ENCODE results near the gene BAD.

The BAD gene

DNA sequence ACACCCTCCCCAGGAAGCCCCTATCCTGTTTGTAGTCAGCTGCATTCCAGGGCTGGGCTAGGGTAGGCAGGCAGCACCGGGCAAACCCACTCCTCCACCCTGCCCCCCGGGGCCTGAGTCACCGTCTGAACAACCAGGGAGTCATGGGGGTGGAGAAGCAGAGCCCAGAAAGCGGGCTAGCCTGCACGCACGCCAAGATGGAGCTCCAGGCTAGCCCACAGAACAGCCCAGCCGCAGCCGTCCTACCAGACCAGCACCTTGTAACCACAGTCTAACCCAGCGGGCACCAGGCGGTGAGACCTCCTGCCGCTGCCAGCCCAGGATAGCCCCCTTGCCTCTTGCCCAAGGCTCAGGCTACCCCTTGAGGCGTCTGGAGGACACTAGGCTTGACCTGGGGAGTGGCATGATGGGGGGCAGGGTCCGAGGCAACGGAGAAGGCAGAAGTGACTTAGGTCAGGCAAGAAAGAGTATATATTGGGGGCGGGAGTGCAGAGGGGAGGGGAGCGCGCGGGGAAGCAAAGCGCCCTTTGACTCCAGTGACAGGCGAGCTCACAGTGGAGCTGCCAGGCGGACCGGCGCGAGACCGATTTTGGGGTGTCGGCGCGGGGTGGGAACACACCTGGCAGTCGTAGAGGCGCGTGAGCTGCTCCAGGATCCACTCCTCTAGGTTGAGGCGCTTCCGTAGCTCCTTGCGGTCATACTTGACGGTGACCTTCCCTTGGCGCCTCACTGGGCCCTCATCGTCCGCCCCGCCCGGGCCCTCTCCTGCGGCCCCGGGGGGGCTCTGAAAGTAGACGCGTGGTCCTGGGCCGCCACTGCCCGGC, 38.5 kb downstream of the BAD start:
- Histone ChIP-seq H3K9me3 (ENCODE audit: insufficient read depth, low read depth, low read length) (no peaks in the 10 kb centered on the region), H3K9ac (ENCODE audit: low read depth, low read length) (peak overlapping the region; percentile 88), H3K4me1 (ENCODE audit: insufficient read depth, low read length) (peaks cover 37% of the 10 kb centered on the region), H3K27ac (ENCODE audit: low read depth, low read length) (peak overlapping the region; percentile 84), H3K4me3 (ENCODE audit: low read length) (peak overlapping the region; percentile 93), H3K36me3 (ENCODE audit: insufficient read depth, low read length) (peaks cover 19% of the 10 kb centered on the region), H3K27me3 (ENCODE audit: insufficient read depth, low read length) (no peaks in the 10 kb centered on the region)
- under 1% methylated on average over 46 of the region's 46 CpGs for WGBS

DNA sequence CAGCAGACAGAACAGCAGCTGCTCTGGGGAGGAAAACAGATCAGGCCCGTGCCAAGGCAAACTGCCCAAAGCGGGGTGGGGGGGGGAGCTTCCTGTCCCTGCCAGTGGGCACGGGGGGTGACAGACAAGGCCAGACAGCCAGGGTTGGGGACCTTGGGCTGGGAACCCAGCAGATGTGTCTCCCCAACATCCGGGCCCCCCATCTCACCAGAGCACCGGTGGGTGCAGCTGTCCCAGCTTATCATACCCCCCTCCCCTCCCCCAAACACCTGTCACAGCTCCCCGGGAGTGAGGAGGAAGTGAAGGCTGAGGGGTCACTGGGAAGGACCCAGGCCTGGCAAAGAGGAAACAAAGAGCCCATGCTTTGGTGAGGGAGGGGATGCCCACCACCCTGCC, 39.1 kb downstream of the BAD start:
- H3K36me3 ChIP-seq (ENCODE audit: insufficient read depth, low read length) = peaks cover 19% of the 10 kb centered on the region
- H3K27me3 ChIP-seq (ENCODE audit: insufficient read depth, low read length) = no peaks in the 10 kb centered on the region
- 25% methylated on average over 6 of the region's 6 CpGs for WGBS
- H3K27ac ChIP-seq (ENCODE audit: low read depth, low read length) = peak overlapping the region; percentile 84
- H3K9me3 ChIP-seq (ENCODE audit: insufficient read depth, low read depth, low read length) = no peaks in the 10 kb centered on the region
- peak overlapping the region; percentile 93 for H3K4me3 ChIP-seq (ENCODE audit: low read length)
- peak overlapping the region; percentile 88 for H3K9ac ChIP-seq (ENCODE audit: low read depth, low read length)
- H3K4me1 ChIP-seq (ENCODE audit: insufficient read depth, low read length) = peaks cover 34% of the 10 kb centered on the region

DNA sequence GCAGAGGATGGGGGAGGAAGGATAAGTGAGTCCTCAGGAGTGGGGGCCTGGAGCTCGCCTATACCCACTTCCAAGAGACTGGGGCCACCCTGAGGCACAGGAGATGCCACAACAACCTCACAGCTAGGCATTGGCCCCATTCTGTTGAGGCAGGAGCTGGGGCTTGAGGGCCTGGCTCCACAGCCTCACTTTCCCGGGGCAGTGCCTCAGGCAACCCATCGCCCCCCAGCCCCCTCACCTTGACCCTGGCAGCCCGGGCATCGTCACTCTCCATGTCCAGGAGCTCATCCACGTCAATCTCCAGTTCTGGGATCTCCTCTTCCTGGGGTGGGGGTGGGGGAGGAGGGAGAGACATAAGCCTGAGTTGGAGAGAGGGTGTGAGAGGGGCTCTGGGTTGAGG, 39.5 kb downstream of the BAD start:
- no peaks in the 10 kb centered on the region for H3K27me3 ChIP-seq (ENCODE audit: insufficient read depth, low read length)
- 80% methylated on average over 5 of the region's 6 CpGs for WGBS
- peaks cover 19% of the 10 kb centered on the region for H3K36me3 ChIP-seq (ENCODE audit: insufficient read depth, low read length)
- peak overlapping the region; percentile 93 for H3K4me3 ChIP-seq (ENCODE audit: low read length)
- H3K4me1 ChIP-seq (ENCODE audit: insufficient read depth, low read length) = peaks cover 34% of the 10 kb centered on the region
- H3K9me3 ChIP-seq (ENCODE audit: insufficient read depth, low read depth, low read length) = no peaks in the 10 kb centered on the region
- peak overlapping the region; percentile 84; the same call in 1 of the 2 replicates for H3K27ac ChIP-seq (ENCODE audit: low read depth, low read length)
- peak overlapping the region; percentile 88; the same call in 1 of the 2 replicates for H3K9ac ChIP-seq (ENCODE audit: low read depth, low read length)

DNA sequence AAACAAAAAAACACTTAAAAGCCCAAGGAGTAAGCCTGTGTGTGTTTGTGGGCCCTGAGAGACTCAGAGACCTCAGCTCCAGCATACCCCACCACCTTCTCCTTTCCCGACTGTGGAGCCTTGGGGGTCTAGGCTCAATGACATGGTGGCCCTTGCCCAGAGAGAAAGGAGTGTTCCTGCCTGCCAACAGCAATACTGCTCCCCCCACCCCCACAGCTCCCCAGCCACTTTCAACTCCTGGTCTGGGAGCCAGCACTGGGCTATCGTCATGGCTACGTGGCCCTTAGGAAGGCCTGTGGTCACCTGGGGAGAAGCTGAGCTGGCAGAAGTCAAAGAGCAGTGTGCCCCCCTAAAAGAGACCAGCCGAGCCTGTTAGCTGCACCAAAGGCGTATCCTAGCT, 40.4 kb downstream of the BAD start:
- H3K4me3 ChIP-seq (ENCODE audit: low read length) = no peak overlapping the region
- H3K9ac ChIP-seq (ENCODE audit: low read depth, low read length) = no peak overlapping the region
- H3K27me3 ChIP-seq (ENCODE audit: insufficient read depth, low read length) = no peaks in the 10 kb centered on the region
- peaks cover 30% of the 10 kb centered on the region for H3K4me1 ChIP-seq (ENCODE audit: insufficient read depth, low read length)
- peaks cover 20% of the 10 kb centered on the region for H3K36me3 ChIP-seq (ENCODE audit: insufficient read depth, low read length)
- H3K27ac ChIP-seq (ENCODE audit: low read depth, low read length) = no peak overlapping the region; the same call in 1 of the 2 replicates
- H3K9me3 ChIP-seq (ENCODE audit: insufficient read depth, low read depth, low read length) = no peaks in the 10 kb centered on the region
- WGBS = 76% methylated on average over 5 of the region's 5 CpGs

DNA sequence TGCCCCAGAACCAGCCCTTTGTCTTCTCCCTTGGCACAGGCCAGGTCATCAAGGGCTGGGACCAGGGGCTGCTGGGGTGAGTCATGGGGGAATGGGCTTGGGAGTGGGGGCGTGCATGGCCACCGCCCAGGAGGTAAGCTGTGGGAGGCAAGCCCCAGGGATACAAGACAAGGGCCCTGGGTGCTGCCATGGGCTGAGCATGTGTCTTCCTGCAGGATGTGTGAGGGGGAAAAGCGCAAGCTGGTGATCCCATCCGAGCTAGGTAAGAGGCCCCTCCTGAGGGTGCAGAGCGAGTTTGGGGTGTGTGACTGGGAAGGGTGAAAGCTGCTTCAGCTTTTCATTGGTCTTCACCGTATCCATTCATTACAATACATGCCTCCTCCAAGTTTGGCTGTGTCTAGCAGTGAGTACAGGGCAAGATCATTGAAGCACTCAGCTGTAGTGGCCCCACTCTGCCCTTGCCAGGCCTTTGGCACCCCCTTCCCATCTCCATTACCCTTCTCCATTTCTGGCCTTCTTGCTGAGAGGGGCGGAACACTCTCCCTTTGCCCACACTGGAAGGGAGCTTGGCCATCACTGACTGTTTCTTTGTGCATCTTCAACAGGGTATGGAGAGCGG, 41.1 kb downstream of the BAD start:
- H3K4me1 ChIP-seq (ENCODE audit: insufficient read depth, low read length) = peaks cover 22% of the 10 kb centered on the region
- no peaks in the 10 kb centered on the region for H3K9me3 ChIP-seq (ENCODE audit: insufficient read depth, low read depth, low read length)
- peaks cover 27% of the 10 kb centered on the region for H3K36me3 ChIP-seq (ENCODE audit: insufficient read depth, low read length)
- H3K27me3 ChIP-seq (ENCODE audit: insufficient read depth, low read length) = no peaks in the 10 kb centered on the region
- H3K27ac ChIP-seq (ENCODE audit: low read depth, low read length) = no peak overlapping the region
- H3K4me3 ChIP-seq (ENCODE audit: low read length) = no peak overlapping the region
- WGBS = 89% methylated on average over 8 of the region's 8 CpGs
- H3K9ac ChIP-seq (ENCODE audit: low read depth, low read length) = no peak overlapping the region

DNA sequence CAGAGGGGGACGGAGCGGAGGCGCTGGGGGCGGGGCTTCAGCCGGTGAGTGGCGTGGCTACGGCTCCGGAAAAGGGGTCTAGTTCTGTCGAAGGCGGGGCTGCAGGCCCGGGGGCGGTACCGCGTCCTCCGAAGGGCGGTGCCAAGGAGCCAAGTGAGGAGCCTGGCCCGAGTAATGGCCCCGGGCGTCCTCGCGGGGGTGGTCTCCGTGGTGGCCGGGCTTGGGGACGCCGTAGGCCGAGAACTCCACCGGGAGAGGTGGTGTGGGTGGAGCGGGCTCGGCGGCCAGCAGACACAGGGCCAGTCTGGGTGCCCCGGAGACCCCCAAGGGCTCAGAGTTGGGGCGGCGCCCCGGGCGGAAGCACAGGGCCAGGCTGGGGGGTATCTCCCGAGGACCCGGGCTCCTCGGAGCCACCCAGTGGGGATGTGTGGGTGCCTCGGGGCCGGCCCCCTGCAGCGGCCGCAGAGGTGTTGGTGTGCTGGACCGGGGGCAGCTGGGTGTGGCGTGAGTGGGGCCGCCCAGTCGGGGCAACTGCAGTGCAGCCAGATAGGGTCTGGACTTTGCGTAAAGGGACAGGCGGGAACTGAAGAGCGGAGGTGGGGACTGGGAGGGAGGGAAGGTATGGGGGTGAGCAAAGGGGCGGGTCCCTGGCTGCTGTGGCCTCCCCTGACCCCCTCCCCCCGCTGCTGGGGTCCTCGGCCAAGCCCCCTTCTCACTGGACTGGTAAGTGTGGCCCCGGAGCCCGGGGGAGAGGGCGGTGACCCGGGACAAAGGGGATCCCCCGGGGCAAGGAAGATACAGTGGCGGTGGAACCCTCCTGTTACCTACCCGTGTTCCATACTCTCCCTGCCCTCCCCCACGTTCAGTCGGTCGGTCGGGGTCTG, 42.7 kb downstream of the BAD start:
- under 1% methylated on average over 62 of the region's 63 CpGs for WGBS
- peaks cover 15% of the 10 kb centered on the region; the same call in 1 of the 2 replicates for H3K4me1 ChIP-seq (ENCODE audit: insufficient read depth, low read length)
- peaks cover 28% of the 10 kb centered on the region for H3K36me3 ChIP-seq (ENCODE audit: insufficient read depth, low read length)

DNA sequence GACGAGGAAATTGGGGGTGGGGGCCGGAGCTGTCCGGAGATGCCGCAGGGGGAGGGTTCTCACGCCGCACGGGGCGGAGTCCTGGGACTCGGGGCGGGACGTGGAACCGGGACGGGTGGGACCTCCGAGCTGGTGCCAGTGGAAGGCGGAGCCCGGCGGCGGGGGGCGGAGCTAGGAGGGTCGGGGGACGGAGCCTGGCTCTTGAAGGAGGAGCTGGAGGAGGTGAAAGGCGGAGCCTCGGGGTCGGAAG, 43.3 kb downstream of the BAD start:
- peak overlapping the region; percentile 99 for H3K27ac ChIP-seq (ENCODE audit: low read depth, low read length)
- 3% methylated on average over 24 of the region's 24 CpGs for WGBS

More for the DNA sequence above, 42.7 kb downstream of the BAD start:
- H3K27ac ChIP-seq (ENCODE audit: low read depth, low read length) = peak overlapping the region; percentile 91
- peak overlapping the region; percentile 76 for H3K4me3 ChIP-seq (ENCODE audit: low read length)
- H3K27me3 ChIP-seq (ENCODE audit: insufficient read depth, low read length) = no peaks in the 10 kb centered on the region
- H3K9me3 ChIP-seq (ENCODE audit: insufficient read depth, low read depth, low read length) = no peaks in the 10 kb centered on the region
- peak overlapping the region; percentile 89 for H3K9ac ChIP-seq (ENCODE audit: low read depth, low read length)

DNA sequence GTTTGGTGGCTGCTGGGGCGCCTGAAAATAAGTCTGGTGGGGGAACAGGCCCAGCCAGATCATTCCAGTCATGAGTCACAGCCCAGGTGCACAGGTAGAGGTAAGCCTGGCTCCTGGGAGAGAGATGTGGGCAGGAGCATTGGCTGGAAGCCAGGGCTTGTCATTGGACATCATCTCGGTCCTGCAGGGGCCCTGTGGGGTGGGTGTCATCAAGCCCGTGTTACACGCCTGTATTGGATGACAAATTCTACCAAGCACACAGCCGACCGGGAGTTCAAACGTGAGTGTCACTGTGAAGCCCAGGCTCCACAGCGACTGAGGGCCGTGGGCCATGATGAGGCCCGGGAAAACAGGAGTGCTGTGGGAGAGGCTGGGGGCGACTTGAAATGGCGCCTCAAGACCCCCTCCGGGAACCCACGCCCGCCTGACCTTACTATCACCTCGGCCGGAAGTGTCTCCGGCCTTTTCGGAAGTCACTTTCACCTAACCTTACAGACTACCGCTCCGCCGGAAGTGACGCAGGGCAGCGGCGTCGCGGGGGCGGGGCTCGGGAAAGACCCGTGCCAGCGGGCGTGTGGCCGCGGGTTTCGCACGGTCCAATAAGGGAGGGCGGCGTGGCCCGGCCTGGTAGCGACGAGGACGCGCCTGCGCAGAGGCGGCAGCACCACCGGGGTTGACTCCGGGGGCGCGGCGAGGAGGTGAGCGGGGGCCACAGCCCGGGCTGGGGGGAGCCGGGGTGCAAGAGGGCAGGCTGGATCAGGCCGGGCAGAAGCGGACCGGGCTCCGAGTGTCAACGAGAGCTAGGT, 43.8 kb downstream of the BAD start, which contains the start of gene FKBP2:
FKBP2 (plus strand) TSS at position 661 of the 806 bp plus-strand sequence. CDS start 1,293 bp downstream, outside the sequence.
- peaks cover 28% of the 10 kb centered on the region for H3K36me3 ChIP-seq (ENCODE audit: insufficient read depth, low read length)
- no peaks in the 10 kb centered on the region for H3K27me3 ChIP-seq (ENCODE audit: insufficient read depth, low read length)
- H3K4me3 ChIP-seq (ENCODE audit: low read length) = peak within 1 kb of the TSS; percentile 76
- 3% methylated on average over 58 of the region's 58 CpGs for WGBS
- peaks cover 15% of the 10 kb centered on the region; the same call in 1 of the 2 replicates for H3K4me1 ChIP-seq (ENCODE audit: insufficient read depth, low read length)
- no peaks in the 10 kb centered on the region for H3K9me3 ChIP-seq (ENCODE audit: insufficient read depth, low read depth, low read length)
- H3K27ac ChIP-seq (ENCODE audit: low read depth, low read length) = peak within 1 kb of the TSS; percentile 99
- peak within 1 kb of the TSS; percentile 89 for H3K9ac ChIP-seq (ENCODE audit: low read depth, low read length)

More for the DNA sequence above, 43.3 kb downstream of the BAD start:
- Histone ChIP-seq H3K4me1 (ENCODE audit: insufficient read depth, low read length) (peaks cover 15% of the 10 kb centered on the region; the same call in 1 of the 2 replicates), H3K9me3 (ENCODE audit: insufficient read depth, low read depth, low read length) (no peaks in the 10 kb centered on the region), H3K36me3 (ENCODE audit: insufficient read depth, low read length) (peaks cover 28% of the 10 kb centered on the region), H3K27me3 (ENCODE audit: insufficient read depth, low read length) (no peaks in the 10 kb centered on the region), H3K9ac (ENCODE audit: low read depth, low read length) (peak overlapping the region; percentile 89), H3K4me3 (ENCODE audit: low read length) (peak overlapping the region; percentile 76)

DNA sequence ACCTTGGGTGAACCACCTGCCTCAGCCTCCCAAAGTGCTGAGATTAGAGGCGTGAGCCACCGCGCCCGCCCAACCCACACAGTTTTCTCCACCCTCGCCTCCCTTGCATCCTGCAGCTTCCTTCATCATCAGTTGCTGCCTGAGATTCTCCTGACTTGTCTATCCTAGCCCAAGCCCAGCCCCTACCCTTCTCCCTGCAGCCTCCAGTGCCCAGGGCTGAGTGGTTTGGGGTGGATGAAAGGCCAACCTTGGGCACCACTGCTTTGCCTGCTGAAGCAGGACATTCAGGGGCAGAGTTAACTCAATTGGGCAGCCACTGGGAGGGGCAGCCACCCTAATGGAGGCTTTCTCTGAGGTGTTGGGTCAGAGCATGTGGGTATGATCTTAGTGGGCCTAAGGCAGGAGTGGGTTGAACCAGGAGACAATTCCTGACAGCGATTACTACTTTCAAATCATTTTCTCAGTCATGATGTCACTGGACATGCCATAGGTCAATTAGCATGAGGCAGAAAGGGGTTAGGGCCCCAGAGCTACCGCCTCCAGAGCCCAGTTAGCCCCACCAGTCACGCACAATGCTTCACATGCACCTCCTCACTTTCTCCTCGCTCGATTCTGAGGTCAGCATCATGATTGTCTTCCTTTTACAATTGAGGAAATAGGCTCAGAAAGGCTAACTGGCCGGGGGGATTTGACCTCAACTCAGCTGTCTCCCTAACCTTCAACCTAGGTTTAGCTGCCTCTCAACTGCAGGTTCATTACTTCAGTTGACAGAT, 44.6 kb downstream of the BAD start:
- Histone ChIP-seq H3K9me3 (ENCODE audit: insufficient read depth, low read depth, low read length) (no peaks in the 10 kb centered on the region), H3K9ac (ENCODE audit: low read depth, low read length) (peak overlapping the region; percentile 89), H3K4me3 (ENCODE audit: low read length) (peak overlapping the region; percentile 76), H3K36me3 (ENCODE audit: insufficient read depth, low read length) (peaks cover 24% of the 10 kb centered on the region), H3K27me3 (ENCODE audit: insufficient read depth, low read length) (no peaks in the 10 kb centered on the region; the same call in 1 of the 2 replicates), H3K4me1 (ENCODE audit: insufficient read depth, low read length) (peaks cover 15% of the 10 kb centered on the region; the same call in 1 of the 2 replicates), H3K27ac (ENCODE audit: low read depth, low read length) (peak overlapping the region; percentile 99)
- 87% methylated on average over 11 of the region's 11 CpGs for WGBS

DNA sequence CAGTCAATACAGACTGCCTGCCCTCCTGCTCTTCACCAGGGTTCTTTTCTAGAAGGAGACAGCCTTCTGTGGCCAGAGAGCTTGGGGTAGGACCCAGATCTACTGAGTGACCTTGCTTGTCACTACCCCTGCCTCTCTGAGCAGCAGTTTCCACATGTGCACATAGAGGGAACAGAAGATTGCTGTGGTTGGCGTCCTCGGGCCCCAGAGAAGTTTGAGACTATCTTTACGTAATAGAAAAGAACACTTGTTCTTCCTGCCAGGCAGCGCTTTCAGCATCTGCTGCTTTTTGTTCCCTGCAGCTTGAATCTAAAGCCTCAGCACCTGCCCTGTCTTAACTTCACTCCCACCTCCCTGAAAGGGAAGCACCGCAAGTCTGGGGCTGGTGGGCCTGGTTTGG, 45.5 kb downstream of the BAD start:
- H3K27ac ChIP-seq (ENCODE audit: low read depth, low read length) = no peak overlapping the region

More for the DNA sequence above, 45.5 kb downstream of the BAD start:
- peaks cover 20% of the 10 kb centered on the region for H3K36me3 ChIP-seq (ENCODE audit: insufficient read depth, low read length)
- no peaks in the 10 kb centered on the region for H3K9me3 ChIP-seq (ENCODE audit: insufficient read depth, low read depth, low read length)
- H3K27me3 ChIP-seq (ENCODE audit: insufficient read depth, low read length) = no peaks in the 10 kb centered on the region; the same call in 1 of the 2 replicates
- no peak overlapping the region for H3K4me3 ChIP-seq (ENCODE audit: low read length)
- H3K4me1 ChIP-seq (ENCODE audit: insufficient read depth, low read length) = peaks cover 15% of the 10 kb centered on the region; the same call in 1 of the 2 replicates
- H3K9ac ChIP-seq (ENCODE audit: low read depth, low read length) = no peak overlapping the region
- WGBS = 95% methylated on average over 5 of the region's 5 CpGs

Measured in HUES64 (cell line).